Stimulated activated CD4-positive, alpha-beta T cell treated with anti-CD3 and anti-CD28 coated beads, Interleukin-15, amount 100 ng/mL, for 24 hours (primary cell): ENCODE data around the gene CXCR6.

Experiments used
- DNase-seq: peaks from one replicate; pipeline ENCODE4 v3.0.0-alpha.2; 2020

Gene CXCR6

GRCh38 chr3:45972534-45973402, 29.5 kb downstream of the CXCR6 start:
- no peak for DNase-seq

DNA sequence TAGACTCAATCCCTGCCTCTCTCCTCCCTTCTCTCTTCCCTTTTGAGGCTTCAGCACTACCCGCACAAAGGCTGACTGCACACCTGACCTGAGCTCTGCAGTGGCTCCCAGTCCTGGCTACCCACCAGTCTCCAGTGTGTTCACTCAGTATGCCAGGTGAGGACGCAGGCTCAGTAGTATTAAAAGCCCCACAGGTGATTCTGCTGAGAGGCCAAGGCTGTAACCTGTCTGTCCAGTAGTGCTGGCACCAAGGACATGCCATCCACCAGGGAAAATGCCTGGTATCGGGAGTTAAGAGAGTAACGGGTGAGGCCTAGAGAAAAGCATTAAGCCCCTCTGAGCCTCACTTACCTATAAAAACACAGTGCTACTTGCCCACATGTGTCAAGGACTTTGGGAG, 31.4 kb downstream of the CXCR6 start:
- DNase-seq: no peak

DNA sequence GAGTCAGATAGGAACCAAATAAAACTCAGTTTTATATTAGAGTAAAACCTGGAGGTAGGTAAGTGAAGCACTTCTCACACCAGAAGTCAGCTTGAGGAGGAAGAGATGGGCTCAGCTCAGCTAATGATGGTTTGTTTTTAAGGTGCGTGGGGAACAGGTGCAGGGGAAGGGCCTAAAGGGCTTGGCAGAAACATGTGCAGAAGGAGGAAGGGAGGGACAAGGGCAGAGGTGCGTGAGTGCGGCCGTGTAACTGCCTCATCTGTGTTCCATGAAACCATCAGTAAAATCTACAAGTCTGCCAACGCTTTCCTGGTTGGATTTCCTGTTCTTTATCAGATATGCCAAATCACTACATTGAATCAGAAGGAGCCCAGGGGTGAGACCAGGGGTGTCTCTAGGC, 32.4 kb downstream of the CXCR6 start:
- DNase-seq: no peak

DNA sequence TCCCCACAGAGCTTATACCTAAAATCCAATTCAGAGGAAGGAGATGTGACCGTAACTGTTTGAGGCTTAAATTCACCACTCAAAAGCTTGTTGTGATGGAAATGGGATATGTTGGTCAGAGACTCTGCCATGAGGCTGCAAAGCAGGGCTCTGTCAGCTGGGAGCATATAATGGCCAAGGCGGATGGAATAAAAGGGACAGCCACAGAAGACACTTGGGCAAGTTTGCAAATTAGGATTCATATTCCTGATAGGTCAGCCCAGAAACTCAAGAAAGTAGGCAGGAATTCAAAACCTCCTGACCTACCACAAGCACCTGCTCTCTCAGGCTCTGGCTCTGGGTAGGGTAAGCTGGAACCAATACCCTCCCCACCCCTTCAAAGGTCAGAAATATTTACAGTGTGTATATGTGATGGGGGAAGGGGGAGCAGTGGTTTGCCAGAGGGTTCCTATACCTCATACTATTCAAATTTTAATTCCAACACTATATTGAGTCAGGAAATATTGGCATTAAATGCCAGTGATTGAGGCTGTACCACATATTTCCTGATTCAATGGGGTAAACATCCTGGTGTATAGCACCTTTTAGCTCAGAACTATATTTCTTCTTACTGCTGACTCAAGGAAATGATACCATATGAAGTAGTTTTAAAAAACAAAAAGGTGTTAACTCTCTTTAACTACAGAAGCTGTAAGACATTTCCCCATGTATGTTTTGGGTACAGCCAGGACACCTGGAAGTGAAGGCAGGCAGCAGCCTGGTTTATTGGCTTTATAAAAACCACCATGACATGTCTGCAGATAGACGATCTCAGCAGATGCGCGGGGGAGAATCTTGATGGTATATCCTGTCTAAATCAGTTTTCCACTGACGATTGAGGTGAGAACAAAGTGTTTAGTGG, 33.2 kb downstream of the CXCR6 start:
- peak; percentile 45 for DNase-seq

DNA sequence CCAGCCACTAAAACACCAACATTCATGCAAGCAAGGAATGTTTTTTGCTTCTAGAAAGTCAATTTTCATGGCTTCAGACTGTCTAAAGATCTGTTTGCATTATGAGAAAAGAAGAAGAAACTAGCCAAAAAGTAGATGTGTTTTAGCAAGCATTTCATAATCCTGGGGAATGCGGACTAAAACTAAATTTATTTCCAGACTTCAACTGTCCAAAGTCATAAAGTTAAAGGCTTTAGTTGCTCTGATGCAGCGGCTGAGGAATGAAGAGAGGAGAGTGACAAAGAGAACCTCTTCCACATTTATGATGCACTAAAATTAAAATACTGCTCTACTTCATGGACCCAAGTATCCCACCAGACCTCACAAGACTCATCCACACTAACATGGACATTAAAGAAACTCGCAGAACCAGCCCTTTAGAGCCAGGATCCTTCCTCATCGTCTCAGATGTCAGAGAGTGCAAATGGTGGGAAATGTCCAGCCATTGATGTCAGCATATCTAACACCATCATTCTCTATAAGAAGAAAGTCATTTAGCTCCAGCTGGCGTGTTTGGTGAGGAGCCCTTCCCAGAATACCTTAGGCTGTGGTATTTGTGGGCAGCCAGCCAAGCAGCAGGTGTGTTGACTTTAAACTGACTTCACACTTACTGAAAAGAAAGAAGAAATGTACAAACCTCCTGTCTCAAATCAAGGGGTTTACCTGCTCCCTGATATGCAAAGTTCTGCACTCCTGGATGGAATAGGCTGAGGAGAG, 34.9 kb downstream of the CXCR6 start:
- peak; percentile 75 for DNase-seq

DNA sequence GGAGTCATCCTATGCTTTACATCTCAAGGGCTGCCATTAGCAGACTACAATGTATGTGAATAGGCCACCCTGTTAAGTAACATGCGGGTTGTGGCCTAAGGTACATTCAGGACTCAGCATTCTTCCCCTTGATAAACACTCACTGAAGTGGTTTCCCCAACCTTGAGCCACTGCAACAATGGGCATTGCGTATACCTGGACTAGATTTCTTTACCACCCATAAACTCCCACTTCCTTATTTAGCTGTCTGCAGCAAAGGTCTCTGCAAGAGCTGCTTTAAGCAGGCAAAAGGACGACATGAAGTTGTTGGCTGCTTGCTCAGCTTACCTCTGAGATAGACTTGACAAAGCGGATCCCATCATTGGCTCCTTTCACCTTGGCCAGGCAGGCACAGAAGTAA, 36.1 kb downstream of the CXCR6 start:
- no peak for DNase-seq

- DNase-seq: no peak
Observed at GRCh38 chr3:45980229-45980813, 37.1 kb downstream of the CXCR6 start.

- no peak for DNase-seq
Observed at GRCh38 chr3:45980819-45981218, 37.6 kb downstream of the CXCR6 start.

DNA sequence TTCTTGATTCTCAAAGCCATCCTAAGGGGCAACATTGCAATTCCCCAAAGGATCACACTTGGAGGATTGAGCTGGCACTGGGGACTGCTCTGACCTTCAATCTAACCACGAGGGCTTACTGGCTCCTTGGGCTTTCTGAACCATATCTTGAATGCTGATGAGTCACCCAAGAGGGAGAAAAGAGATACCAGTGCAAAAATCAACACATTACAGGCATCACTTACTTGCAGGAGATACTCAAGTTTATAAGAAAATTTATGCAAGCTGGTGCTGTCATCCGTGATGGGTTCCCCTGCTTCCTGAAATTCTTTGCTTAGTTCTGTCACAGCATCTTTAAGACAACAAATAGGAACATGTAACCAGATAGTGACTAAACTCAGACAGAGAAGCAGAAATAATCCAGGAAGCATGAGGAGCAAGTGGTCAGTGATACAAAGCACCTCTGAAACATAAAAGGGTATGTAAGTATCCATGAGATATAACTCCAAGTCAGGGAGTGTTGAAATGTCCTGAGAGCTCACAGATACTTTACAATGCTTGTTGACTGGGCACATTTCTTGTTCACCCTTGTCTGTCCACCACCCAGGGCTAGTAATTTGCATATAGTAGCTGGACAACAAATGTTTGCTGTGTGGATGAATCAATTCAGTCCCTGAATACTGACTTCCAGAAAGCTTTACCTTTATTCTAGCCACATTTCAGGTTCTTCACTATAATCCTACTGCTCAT, 38.2 kb downstream of the CXCR6 start:
- peak; percentile 32 for DNase-seq

GRCh38 chr3:45983770-45984169, 40.5 kb downstream of the CXCR6 start:
- DNase-seq: no peak

DNA sequence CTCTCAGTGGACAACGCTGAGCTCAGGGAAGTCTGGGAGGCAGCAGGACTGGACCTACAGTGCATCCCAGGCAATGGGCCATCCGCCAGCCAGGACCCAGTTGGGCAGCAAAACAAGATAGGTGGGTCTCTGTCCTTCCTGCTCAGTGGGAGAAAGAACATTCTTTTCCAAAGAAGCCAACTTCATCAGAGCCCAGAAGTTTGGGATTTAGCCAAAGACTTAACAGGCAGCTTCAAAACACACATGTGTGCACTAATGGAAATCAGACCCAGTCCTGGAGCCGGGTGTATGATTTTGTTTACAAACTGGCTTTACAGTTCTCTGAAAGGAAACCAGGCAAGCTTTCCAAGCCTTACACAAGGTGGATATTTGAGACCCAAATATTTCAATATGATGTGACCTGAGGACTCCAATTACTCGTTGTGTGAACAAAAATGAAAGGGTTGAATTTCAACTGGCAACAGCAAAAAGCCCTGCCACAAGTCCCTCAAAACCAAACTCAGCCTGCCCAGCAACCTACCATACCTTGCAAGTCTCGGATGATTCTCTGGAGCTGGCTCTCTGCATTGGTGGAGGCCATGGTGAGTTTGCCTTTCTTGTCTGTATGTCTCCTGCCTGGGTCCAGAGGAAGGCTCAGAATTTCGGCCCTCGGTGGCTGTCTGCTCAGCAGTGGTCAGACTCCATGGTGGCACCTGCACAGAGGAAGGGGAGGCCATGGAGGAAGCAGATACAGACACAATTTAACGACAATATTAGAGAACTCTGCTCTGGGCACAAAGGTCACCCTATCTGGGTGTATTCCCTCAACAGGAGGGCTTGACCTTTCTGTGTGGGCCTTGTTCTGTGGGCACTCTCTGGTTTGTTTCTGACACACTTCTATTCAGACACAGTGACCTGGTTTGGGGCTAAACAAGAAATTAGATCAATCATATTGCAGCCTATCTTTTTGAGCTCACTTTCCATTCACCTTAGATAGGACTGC, 41.4 kb downstream of the CXCR6 start:
- no peak for DNase-seq

- no peak for DNase-seq
Observed at GRCh38 chr3:45985532-45986302, 42.5 kb downstream of the CXCR6 start.

DNA sequence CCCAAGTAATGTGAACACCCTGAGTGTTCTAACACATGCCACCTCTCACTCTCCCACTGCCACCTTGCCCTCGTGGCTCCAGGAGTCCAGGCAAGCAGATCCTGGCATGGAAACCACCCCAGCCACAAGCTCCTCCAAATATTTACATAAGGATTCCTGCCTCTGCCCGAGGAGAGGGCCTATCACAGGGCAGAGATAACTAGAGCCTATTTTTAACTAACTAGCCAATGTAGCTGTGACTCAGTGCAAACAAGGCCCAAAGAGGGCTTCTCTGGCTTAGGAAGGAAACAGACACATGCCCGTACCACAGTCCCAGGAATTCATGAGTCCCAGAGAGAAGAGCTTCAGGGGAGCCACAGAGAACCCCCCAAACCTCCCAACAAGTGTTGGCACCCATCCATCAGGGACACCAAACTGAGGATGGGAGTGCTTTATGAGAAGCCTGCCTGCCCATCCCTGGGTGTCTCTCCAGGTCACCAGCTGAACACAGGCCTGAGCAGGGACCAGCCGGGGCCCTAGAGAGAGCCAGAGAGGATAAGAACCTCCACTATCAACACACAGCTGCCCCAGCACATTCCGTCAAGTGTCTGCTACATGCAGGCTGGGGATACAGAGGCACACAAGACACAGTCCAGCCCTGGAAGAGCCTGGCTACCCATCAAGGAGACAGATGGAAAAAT, 43.2 kb downstream of the CXCR6 start:
- no peak for DNase-seq

- no peak for DNase-seq
Observed at GRCh38 chr3:45987368-45988291, 44.4 kb downstream of the CXCR6 start.

- DNase-seq: no peak
Observed at GRCh38 chr3:45988362-45988761, 45.1 kb downstream of the CXCR6 start.

GRCh38 chr3:45988804-45989203, 45.5 kb downstream of the CXCR6 start:
- no peak for DNase-seq

GRCh38 chr3:45990181-45990580, 46.9 kb downstream of the CXCR6 start:
- DNase-seq: no peak

DNA sequence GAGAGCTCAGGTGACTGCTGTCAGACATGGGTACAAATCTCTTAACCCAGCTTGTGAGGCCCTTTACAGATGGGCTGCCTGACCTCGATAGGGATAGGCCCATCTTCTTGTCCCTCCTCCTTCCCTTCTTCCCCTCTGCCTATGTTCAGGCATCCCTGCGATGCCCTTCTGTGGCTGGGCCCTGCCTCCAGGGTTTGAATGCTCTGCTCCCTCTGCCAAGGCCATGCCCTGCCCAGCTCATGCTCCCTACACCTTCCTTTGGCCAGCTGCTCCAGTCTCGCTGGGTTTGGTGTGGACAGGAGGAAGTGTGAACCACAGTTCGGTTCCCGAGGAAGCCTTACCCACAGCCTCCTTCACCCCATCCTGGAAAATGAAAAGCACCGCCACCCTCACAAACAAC, 48.1 kb downstream of the CXCR6 start:
- no peak for DNase-seq
